Fibroblast of lung (primary cell): ENCODE results near the gene FGA. TPM values are rescaled to one million over a fixed set of nuclear protein-coding genes. Genes with fewer than 3 reads are reported as not detected.

ENCODE experiments used
- DNase-seq, 2 donors: peaks; one replicate each; pipeline versions ENCODE4 v3.0.0 to v3.0.0-alpha.2; 2010; ENCODE audit warnings: low read depth in 2 of 2
- H2AFZ ChIP-seq: 2 replicates; pipeline ENCODE4 v1.5.1; 2012; ENCODE audit warnings: low read length, control low read depth, inconsistent platforms
- H3K27ac ChIP-seq: 2 replicates; pipeline ENCODE4 v1.5.1; 2011; ENCODE audit warnings: low read length, control low read depth; ENCODE audit not compliant: insufficient read depth
- H3K27me3 ChIP-seq: 2 replicates; pipeline ENCODE4 v1.5.1; 2011; ENCODE audit warnings: mild to moderate bottlenecking, low read length; ENCODE audit not compliant: control insufficient read depth, insufficient read depth
- H3K36me3 ChIP-seq: 2 replicates; pipeline ENCODE4 v1.5.1; 2011; ENCODE audit warnings: low read length; ENCODE audit not compliant: control insufficient read depth, insufficient read depth
- H3K4me1 ChIP-seq: 2 replicates; pipeline ENCODE4 v1.5.1; 2011; ENCODE audit warnings: low read length; ENCODE audit not compliant: control insufficient read depth, insufficient read depth; ENCODE audit errors: extremely low read depth
- H3K4me2 ChIP-seq: 2 replicates; pipeline ENCODE4 v1.5.1; 2011; ENCODE audit warnings: low read length, control low read depth; ENCODE audit not compliant: insufficient read depth; ENCODE audit errors: extremely low read depth
- H3K4me3 ChIP-seq, 4 experiments: fragments of 200-600 bp in 1 of 4; sonication (generic) in 1 of 4; replicated peaks in 1 of 4; 2 replicates each; pipeline ENCODE4 v1.5.1; 2011 to 2016; ENCODE audit warnings: low read length in 4 of 4, low read depth in 3 of 4, mild to moderate bottlenecking in 3 of 4, control low read depth in 2 of 4, inconsistent platforms in 1 of 4, mixed read lengths in 1 of 4; ENCODE audit not compliant: insufficient read depth in 1 of 4; ENCODE audit errors: control extremely low read depth in 1 of 4
- H3K79me2 ChIP-seq: 2 replicates; pipeline ENCODE4 v1.5.1; 2012; ENCODE audit warnings: mild to moderate bottlenecking, low read length, inconsistent platforms; ENCODE audit not compliant: control insufficient read depth, insufficient read depth
- H3K9ac ChIP-seq: 2 replicates; pipeline ENCODE4 v1.5.1; 2011; ENCODE audit warnings: mild to moderate bottlenecking, low read length, control low read depth; ENCODE audit not compliant: insufficient read depth
- H3K9me3 ChIP-seq: 2 replicates; pipeline ENCODE4 v1.5.1; 2012; ENCODE audit warnings: low read depth, low read length; ENCODE audit not compliant: control insufficient read depth, insufficient read depth
- H4K20me1 ChIP-seq: 2 replicates; pipeline ENCODE4 v1.5.1; 2011; ENCODE audit warnings: low read length; ENCODE audit not compliant: control insufficient read depth, insufficient read depth; ENCODE audit errors: extremely low read depth
- CTCF ChIP-seq, 2 donors: IDR thresholded peaks in 1 of 2; conservative IDR thresholded peaks in 1 of 2; 1 replicate in 1 of 2; 2 replicates in 1 of 2; pipeline ENCODE4 v1.5.1; 2011 to 2012; ENCODE audit warnings: low read length in 2 of 2, control low read depth in 1 of 2, inconsistent platforms in 1 of 2, low read depth in 1 of 2, mild to moderate bottlenecking in 1 of 2
- EZH2 ChIP-seq: IDR thresholded peaks from 2 replicates; pipeline ENCODE4 v1.5.1; 2012; ENCODE audit warnings: low read length, control low read depth, mild to moderate bottlenecking; ENCODE audit errors: missing control alignments
- polyA plus RNA-seq, 2 donors: library from polyadenylated mRNA; depleted of rRNA in 1 of 2; stranded (reverse) in 1 of 2; unstranded in 1 of 2; fragments of >200 nt; gene quantifications; 2 replicates each; pipeline ENCODE4 v1.2.1, GENCODE V29; 2011 to 2012; ENCODE audit warnings: missing spikeins in 1 of 2
- total RNA-seq: library from RNA; depleted of rRNA; stranded (reverse); fragments of >200 nt; gene quantifications from 2 replicates; pipeline ENCODE4 v1.2.1, GENCODE V29; 2014

FGA gene
- total and polyA plus RNA-seq, 2 donors (not counting 1 experiment from before 2014, with no cell fraction given), result not detected

- TF ChIP-seq EZH2 (no peak), CTCF (conservative IDR thresholded peaks at IDR 0.05 in 1 of 2, IDR thresholded peaks at IDR 0.05 in 1 of 2; ENCODE audit: low read depth in 1 of 2, low read length in 2 of 2) (no peak)
- H3K4me2 ChIP-seq, result no peak overlapping the region
- H3K9me3 ChIP-seq, result no peaks in the 10 kb centered on the region
- no peaks in the 10 kb centered on the region for H3K4me1 ChIP-seq
- H3K4me3 ChIP-seq, result no peak overlapping the region
- H2AFZ ChIP-seq, result no peak overlapping the region
- H3K36me3 ChIP-seq, result no peaks in the 10 kb centered on the region
- no peak overlapping the region for H3K9ac ChIP-seq
- no peaks in the 10 kb centered on the region for H3K79me2 ChIP-seq
- no peak for DNase-seq
- no peak overlapping the region for H3K27ac ChIP-seq
- no peaks in the 10 kb centered on the region for H3K27me3 ChIP-seq
- no peaks in the 10 kb centered on the region for H4K20me1 ChIP-seq
Measured at GRCh38 chr4:154614306-154614705, 23.8 kb upstream of the FGA start.

- DNase-seq, result no peak
- no peak within 1 kb of the TSS for H2AFZ ChIP-seq
- H3K9me3 ChIP-seq, result no peaks in the 10 kb centered on the region
- TF ChIP-seq CTCF (conservative IDR thresholded peaks at IDR 0.05 in 1 of 2, IDR thresholded peaks at IDR 0.05 in 1 of 2; ENCODE audit: low read depth in 1 of 2, low read length in 2 of 2), result no peak
- no peak for TF ChIP-seq EZH2
- H4K20me1 ChIP-seq, result no peaks in the 10 kb centered on the region
- H3K9ac ChIP-seq, result no peak within 1 kb of the TSS
- no peaks in the 10 kb centered on the region for H3K4me1 ChIP-seq
- no peaks in the 10 kb centered on the region for H3K79me2 ChIP-seq
- no peak within 1 kb of the TSS for H3K4me3 ChIP-seq
- H3K4me2 ChIP-seq, result no peak within 1 kb of the TSS
- no peak within 1 kb of the TSS for H3K27ac ChIP-seq
- H3K36me3 ChIP-seq, result no peaks in the 10 kb centered on the region
- no peaks in the 10 kb centered on the region for H3K27me3 ChIP-seq
Measured at GRCh38 chr4:154612472-154613414, 22.2 kb upstream of the FGA start, which contains the start of gene FGG. FGG (minus strand) TSS chr4:154612656; CDS start chr4:154612609, 47 bp downstream.

GRCh38 chr4:154611833-154612232 is 21.3 kb upstream of the FGA start:
- Histone ChIP-seq H3K4me2 (no peak overlapping the region), H2AFZ (no peak overlapping the region), H3K4me3 (no peak overlapping the region), H3K4me1 (no peaks in the 10 kb centered on the region), H3K79me2 (no peaks in the 10 kb centered on the region), H3K9me3 (no peaks in the 10 kb centered on the region), H3K36me3 (no peaks in the 10 kb centered on the region), H3K27me3 (no peaks in the 10 kb centered on the region), H3K9ac (no peak overlapping the region), H3K27ac (no peak overlapping the region), H4K20me1 (no peaks in the 10 kb centered on the region)
- no peak for DNase-seq
- no peak for TF ChIP-seq EZH2
- TF ChIP-seq CTCF (conservative IDR thresholded peaks at IDR 0.05 in 1 of 2, IDR thresholded peaks at IDR 0.05 in 1 of 2; ENCODE audit: low read depth in 1 of 2, low read length in 2 of 2), result no peak
